Pancreas (tissue), 10 donors: ENCODE results near the gene TACR2. TPM values are rescaled to one million over a fixed set of nuclear protein-coding genes. Genes with fewer than 3 reads are reported as not detected.

Source experiments
- ATAC-seq, 4 donors: fragments of 200-7000 bp; cut with Tn5 transposase; one replicate each; pipeline versions ENCODE4 v1.8.0 to v1.9.1; 2020; ENCODE audit warnings: mild to moderate bottlenecking in 4 of 4, moderate library complexity in 4 of 4
- DNase-seq, 6 donors: peaks; one replicate each; pipeline ENCODE4 v3.0.0-alpha.2; 2020
- FAIRE-seq: peaks from 2 replicates; lab custom pipeline; 2012; peaks lifted over from hg19 to GRCh38; lab: Jason Lieb, UNC
- H3K27ac ChIP-seq, 4 donors: fragments of 200-600 bp; sonication (generic); 1 replicate in 3 of 4; 2 replicates in 1 of 4; pipeline versions ENCODE4 v1.5.0 to v1.8.0; 2020
- H3K27me3 ChIP-seq, 4 donors: fragments of 200-600 bp; one replicate each; pipeline ENCODE4 v1.8.0; 2021
- H3K36me3 ChIP-seq, 3 donors: fragments of 200-600 bp; sonication (generic) in 1 of 3; one replicate each; pipeline versions ENCODE4 v1.5.0 to v1.8.0; 2020 to 2021
- H3K4me1 ChIP-seq, 3 donors: fragments of 200-600 bp; one replicate each; pipeline ENCODE4 v1.8.0; 2021
- H3K4me3 ChIP-seq, 4 donors: fragments of 200-600 bp; sonication (generic) in 2 of 4; one replicate each; pipeline versions ENCODE4 v1.5.0 to v1.8.0; 2020 to 2021
- H3K9me3 ChIP-seq, 4 donors: fragments of 200-600 bp; one replicate each; pipeline ENCODE4 v1.8.0; 2021
- WGBS, 2 donors: extraction: QIAGEN DNeasy Blood & Tissue Kit; methylation state at CpG; one replicate each; pipeline ENCODE4 v1.1.7; 2013; 5-methylcytosine and 5-hydroxymethylcytosine counted together
- intact Hi-C, 3 donors: fragments of 100-400 bp; cut with DNase I; formaldehyde crosslinking; loops; one replicate each; pipeline versions ENCODE4 v1.11.1 to v1.14.2; 2022
- polyA plus RNA-seq, 2 donors: library from polyadenylated mRNA; stranded (reverse); fragments of 200-250 nt; gene quantifications; one replicate each; pipeline ENCODE4 v1.2.3, GENCODE V29; 2013
- total RNA-seq, 6 donors: library from RNA; stranded (reverse); fragmentation: NEBNext Ultra II Directional in 4 of 6; extraction: Animal tissue kit (Norgen Biotek cat#: 25700) in 4 of 6; gene quantifications; one replicate each; pipeline versions ENCODE4 v1.2.1 to v1.2.4, GENCODE V29; 2021 to 2023
- TF ChIP-seq, protein P1 (sequence below), 4 donors: fragments of 200-600 bp; sonication (generic) in 3 of 4; IDR thresholded peaks; one replicate each; pipeline versions ENCODE4 v1.5.0 to v1.8.0; 2021; ENCODE audit warnings: antibody characterized with exemption in 4 of 4
- donor health status: healthy with polysubstance abuse.
- donor health status: DM: no; HTN: no; CAD: no; lungs with moderate emphysema.
- donor health status: DM: no; HTN: no; CAD: no.
- donor health status: control.
- donor health status: control.
- donor health status: Bipolar disorder and iron deficiency.
- donor health status: DM: yes; HTN: yes; CAD: no.
- donor health status: DM: no; HTN: no; CAD: no.
- donor health status: DM: no; HTN: no; CAD: no.
- donor health status: DM: yes; HTN: yes; CAD: no.

Gene TACR2
- total and polyA plus RNA-seq, 8 donors = 0.12 to 0.28 (median 0.15) TPM; not detected in 2

DNA sequence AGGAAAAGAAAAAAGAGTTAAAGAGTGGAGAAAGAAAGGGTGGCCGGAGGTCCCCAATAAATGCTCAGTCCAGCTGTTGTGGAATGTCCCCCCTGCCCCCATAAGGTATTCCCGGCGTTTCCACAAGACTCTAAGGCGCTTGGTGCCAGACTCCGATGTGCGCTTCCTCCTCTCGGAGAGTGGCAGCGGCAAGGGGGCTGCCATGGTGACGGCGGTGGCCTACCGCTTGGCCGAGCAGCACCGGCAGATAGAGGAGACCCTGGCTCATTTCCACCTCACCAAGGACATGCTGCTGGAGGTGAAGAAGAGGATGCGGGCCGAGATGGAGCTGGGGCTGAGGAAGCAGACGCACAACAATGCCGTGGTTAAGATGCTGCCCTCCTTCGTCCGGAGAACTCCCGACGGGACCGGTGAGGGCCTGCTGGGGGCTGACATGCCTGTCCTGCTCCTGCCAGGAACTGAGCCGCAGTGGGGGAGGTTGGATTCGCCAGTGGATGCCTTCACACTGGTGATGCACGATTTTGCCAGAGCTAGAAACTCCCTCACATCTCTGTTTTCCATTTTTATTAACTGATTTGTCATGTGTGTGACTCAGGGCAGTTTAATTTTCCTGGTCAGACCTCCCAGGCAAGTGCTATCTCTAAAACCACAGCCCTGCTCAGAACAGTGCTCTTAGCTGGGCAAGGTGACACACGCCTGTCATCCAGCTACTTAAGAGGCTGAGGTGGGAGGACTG is 34.2 kb downstream of the TACR2 start:
- H3K4me1 ChIP-seq = no peaks in the 10 kb centered on the region
- DNase-seq (no peak), ATAC-seq (peak in 1 of 4 donors; percentile 53), FAIRE-seq (no peak)
- H3K9me3 ChIP-seq = no peaks in the 10 kb centered on the region
- no peaks in the 10 kb centered on the region for H3K27me3 ChIP-seq
- H3K36me3 ChIP-seq = peaks cover 0 to 7% (median 0%) of the 10 kb centered on the region in 3 donors
- TF ChIP-seq, protein P1, sequence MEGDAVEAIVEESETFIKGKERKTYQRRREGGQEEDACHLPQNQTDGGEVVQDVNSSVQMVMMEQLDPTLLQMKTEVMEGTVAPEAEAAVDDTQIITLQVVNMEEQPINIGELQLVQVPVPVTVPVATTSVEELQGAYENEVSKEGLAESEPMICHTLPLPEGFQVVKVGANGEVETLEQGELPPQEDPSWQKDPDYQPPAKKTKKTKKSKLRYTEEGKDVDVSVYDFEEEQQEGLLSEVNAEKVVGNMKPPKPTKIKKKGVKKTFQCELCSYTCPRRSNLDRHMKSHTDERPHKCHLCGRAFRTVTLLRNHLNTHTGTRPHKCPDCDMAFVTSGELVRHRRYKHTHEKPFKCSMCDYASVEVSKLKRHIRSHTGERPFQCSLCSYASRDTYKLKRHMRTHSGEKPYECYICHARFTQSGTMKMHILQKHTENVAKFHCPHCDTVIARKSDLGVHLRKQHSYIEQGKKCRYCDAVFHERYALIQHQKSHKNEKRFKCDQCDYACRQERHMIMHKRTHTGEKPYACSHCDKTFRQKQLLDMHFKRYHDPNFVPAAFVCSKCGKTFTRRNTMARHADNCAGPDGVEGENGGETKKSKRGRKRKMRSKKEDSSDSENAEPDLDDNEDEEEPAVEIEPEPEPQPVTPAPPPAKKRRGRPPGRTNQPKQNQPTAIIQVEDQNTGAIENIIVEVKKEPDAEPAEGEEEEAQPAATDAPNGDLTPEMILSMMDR (IDR thresholded peaks at IDR 0.05) = no peak
- H3K27ac ChIP-seq = no peak overlapping the region
- intact Hi-C loops = no loop called here
- 86 to 88% methylated on average over 26 of the region's 26 CpGs for WGBS, 2 donors
- no peak overlapping the region for H3K4me3 ChIP-seq

DNA sequence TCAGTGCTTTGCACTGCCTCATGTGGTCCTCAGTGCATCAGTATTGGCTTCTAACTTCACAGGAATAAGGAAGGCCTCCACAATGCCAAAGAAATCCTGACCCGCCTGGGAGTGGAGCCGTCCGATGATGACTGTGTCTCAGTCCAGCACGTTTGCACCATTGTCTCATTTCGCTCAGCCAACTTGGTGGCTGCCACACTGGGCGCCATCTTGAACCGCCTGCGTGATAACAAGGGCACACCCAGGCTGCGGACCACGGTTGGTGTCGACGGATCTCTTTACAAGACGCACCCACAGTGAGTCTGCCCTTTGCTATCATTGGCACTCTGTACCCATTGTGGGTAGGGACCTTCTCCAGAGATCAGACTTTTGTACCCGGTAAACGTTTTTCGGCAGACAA is 36.9 kb downstream of the TACR2 start:
- Histone ChIP-seq H3K27ac (no peak overlapping the region), H3K36me3 (peaks cover 0 to 5% (median 0%) of the 10 kb centered on the region in 3 donors), H3K27me3 (no peaks in the 10 kb centered on the region), H3K4me3 (no peak overlapping the region), H3K4me1 (peaks cover 0 to 7% (median 0%) of the 10 kb centered on the region in 3 donors), H3K9me3 (no peaks in the 10 kb centered on the region)
- intact Hi-C loops = no loop called here
- FAIRE-seq (no peak), ATAC-seq (no peak), DNase-seq (no peak)
- TF ChIP-seq, protein P1 (IDR thresholded peaks at IDR 0.05) = no peak
- WGBS, 2 donors = 90 to 93% methylated on average over 16 of the region's 16 CpGs

DNA sequence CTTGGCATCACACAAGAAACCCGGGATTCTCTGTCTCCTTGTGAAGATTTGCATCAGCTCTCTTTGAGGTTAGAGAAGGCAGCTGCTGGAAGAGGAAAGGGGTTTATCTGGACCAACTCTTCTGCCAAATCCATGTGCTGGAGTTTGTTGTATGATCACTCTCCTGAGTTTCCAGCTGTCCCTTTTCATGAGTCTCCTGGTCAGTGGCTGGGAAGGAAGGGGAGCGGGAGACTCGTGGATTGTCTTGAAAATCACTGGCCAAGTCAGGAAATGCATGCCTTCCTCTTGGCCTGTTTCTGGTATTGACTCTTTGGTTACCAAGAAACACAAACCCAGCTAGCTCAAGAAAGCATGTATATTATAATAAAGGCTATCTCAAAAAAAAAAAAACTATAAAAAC is 38.8 kb downstream of the TACR2 start:
- Histone ChIP-seq H3K27ac (no peak overlapping the region), H3K36me3 (no peaks in the 10 kb centered on the region), H3K4me3 (no peak overlapping the region), H3K9me3 (no peaks in the 10 kb centered on the region), H3K4me1 (peaks cover 0 to 7% (median 0%) of the 10 kb centered on the region in 3 donors), H3K27me3 (no peaks in the 10 kb centered on the region)
- TF ChIP-seq, protein P1 (IDR thresholded peaks at IDR 0.05) = no peak
- intact Hi-C loops = no loop called here
- DNase-seq = no peak
- FAIRE-seq = no peak
- ATAC-seq = no peak
- WGBS, 2 donors = 64 to 73% methylated on average over 3 of the region's 3 CpGs

DNA sequence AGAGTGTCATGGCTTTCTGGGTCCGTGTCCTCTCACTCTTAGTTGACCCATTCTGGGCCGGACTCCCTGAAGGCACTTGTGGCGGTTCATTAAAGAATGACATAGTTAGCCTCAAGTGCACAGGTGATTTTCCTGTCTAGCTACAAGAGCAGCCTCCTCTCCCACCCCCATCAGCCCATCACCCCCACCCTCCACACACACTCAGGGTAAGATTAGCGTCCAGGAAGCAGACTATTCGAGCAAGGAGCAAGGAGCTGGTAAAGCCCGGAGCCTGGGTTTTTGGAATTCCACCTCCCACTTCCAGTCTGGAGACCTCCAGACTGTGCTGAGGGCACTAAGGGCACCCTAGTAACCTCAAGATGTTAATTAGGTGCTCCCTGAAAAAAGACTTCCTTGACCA is 39.5 kb downstream of the TACR2 start:
- ATAC-seq (no peak), FAIRE-seq (no peak)
- peaks cover 0 to 7% (median 0%) of the 10 kb centered on the region in 3 donors for H3K4me1 ChIP-seq

More for the DNA sequence above, 39.5 kb downstream of the TACR2 start:
- intact Hi-C loops = no loop called here
- no peak overlapping the region for H3K27ac ChIP-seq
- DNase-seq = no peak
- no peaks in the 10 kb centered on the region for H3K27me3 ChIP-seq
- no peaks in the 10 kb centered on the region for H3K36me3 ChIP-seq
- TF ChIP-seq, protein P1 (IDR thresholded peaks at IDR 0.05) = no peak
- H3K4me3 ChIP-seq = no peak overlapping the region
- H3K9me3 ChIP-seq = no peaks in the 10 kb centered on the region
- WGBS, 2 donors = 89 to 94% methylated on average over 6 of the region's 6 CpGs
